ENCODE results near the gene FER. TPM values are rescaled to one million over a fixed set of nuclear protein-coding genes. Genes with fewer than 3 reads are reported as not detected.

The FER gene
- total RNA-seq, 4 donors from 2014 or later, result 2.2 to 7.5 (median 3.7) TPM

DNA sequence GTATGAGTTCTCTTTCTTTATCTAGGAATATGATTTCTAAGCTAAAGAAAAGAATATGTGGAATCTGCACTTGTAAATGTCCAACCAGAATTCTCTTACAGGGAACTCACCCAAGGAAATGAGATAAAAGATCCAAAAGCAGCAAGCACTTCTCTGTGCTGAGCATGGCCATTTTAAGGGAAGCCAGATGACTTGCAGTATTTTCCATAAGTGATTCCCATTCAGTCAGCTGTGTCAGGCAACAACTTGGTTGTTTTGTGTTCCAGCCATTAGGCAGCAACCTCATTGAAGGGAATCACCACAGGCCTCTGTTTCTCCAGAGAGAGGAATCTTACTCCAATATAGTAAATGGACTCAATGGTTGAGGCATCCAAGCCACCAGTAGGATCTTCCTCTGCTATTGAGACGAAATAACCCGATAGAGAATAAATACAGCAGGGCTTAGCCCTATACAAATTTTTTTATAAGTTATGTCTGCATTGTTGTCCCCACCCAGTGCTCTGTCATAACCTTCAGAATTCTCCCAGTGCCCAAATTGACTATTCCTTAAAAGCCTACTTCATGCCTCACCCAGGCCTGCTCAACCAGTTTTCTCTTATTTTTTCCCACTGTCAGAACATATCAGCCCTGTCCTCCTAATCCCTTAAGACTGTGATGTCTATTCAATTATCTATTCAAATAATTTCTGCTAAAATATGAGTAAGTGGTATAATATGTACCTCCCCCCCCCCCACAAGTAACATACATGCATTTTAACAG is 425.5 kb downstream of the FER start:
- H3K27me3 ChIP-seq, result no peaks in the 10 kb centered on the region
- TF ChIP-seq, protein P1, sequence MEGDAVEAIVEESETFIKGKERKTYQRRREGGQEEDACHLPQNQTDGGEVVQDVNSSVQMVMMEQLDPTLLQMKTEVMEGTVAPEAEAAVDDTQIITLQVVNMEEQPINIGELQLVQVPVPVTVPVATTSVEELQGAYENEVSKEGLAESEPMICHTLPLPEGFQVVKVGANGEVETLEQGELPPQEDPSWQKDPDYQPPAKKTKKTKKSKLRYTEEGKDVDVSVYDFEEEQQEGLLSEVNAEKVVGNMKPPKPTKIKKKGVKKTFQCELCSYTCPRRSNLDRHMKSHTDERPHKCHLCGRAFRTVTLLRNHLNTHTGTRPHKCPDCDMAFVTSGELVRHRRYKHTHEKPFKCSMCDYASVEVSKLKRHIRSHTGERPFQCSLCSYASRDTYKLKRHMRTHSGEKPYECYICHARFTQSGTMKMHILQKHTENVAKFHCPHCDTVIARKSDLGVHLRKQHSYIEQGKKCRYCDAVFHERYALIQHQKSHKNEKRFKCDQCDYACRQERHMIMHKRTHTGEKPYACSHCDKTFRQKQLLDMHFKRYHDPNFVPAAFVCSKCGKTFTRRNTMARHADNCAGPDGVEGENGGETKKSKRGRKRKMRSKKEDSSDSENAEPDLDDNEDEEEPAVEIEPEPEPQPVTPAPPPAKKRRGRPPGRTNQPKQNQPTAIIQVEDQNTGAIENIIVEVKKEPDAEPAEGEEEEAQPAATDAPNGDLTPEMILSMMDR (IDR thresholded peaks at IDR 0.05 in 4 of 5, conservative IDR thresholded peaks at IDR 0.05 in 1 of 5), result no peak
- TF ChIP-seq POLR2A (IDR thresholded peaks at IDR 0.05), result no peak
- in situ Hi-C loops (cut with MboI; ENCODE audit: low sequenced_read_pairs in 4 of 4), result no loop called here
- no peaks in the 10 kb centered on the region for H3K9me3 ChIP-seq
- H3K27ac ChIP-seq, result no peak overlapping the region
- H3K36me3 ChIP-seq, result no peaks in the 10 kb centered on the region
- intact Hi-C loops (cut with DNase I; ENCODE audit: low total_unique reads), result no loop called here
- DNase-seq, result no peak
- no peak overlapping the region for H3K4me3 ChIP-seq
- no peak for ATAC-seq
- no peaks in the 10 kb centered on the region for H3K4me1 ChIP-seq

DNA sequence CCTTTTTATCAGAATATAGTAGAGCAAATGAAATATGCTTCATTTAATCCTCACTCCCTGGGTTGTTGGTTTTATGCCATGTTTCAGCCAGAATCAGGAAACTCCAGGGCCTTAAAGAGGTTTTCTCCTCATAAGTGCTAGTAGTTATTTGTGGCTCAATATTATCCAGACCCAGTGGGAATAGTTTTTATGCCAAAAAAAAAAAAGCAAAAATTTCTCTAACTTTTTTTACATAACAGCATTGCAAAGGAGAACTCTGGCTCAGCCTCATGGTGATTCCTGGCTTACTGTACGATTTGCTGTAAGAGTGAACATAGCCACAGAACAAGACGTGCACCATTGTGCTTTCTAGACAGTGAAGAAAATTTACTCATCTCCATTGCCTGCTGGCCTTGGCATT is 429.5 kb downstream of the FER start:
- Histone ChIP-seq H3K27me3 (no peaks in the 10 kb centered on the region), H3K9me3 (no peaks in the 10 kb centered on the region), H3K27ac (no peak overlapping the region), H3K4me3 (no peak overlapping the region), H3K4me1 (no peaks in the 10 kb centered on the region), H3K36me3 (no peaks in the 10 kb centered on the region)
- ATAC-seq (no peak), DNase-seq (no peak)
- intact Hi-C loops (cut with DNase I; ENCODE audit: low total_unique reads) (no loop called here), in situ Hi-C loops (cut with MboI; ENCODE audit: low sequenced_read_pairs in 4 of 4) (no loop called here)
- no peak for TF ChIP-seq POLR2A (IDR thresholded peaks at IDR 0.05)
- TF ChIP-seq, protein P1 (IDR thresholded peaks at IDR 0.05 in 4 of 5, conservative IDR thresholded peaks at IDR 0.05 in 1 of 5), result no peak

DNA sequence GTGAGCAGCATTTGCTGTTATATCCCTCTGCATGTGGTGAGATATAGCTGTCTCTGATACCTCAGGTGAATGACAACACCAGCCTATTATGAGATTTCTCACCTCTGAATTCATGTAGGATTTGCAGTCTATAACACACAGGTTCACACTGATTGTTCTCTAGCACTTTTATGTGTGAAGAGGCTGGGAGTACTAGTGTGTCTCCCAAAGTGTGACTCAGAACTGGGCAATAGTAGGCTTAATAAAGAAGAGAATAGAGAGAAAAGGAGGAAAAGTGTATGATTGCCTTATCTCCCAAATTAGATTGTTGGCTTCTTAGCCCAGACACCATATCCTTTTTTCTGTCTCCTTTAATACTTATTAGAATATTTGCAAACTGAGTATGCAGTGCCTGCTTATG is 430.1 kb downstream of the FER start:
- H3K4me1 ChIP-seq, result no peaks in the 10 kb centered on the region
- H3K27me3 ChIP-seq, result no peaks in the 10 kb centered on the region
- no peak for DNase-seq
- in situ Hi-C loops (cut with MboI; ENCODE audit: low sequenced_read_pairs in 4 of 4), result no loop called here
- no peaks in the 10 kb centered on the region for H3K9me3 ChIP-seq
- no peak for ATAC-seq
- intact Hi-C loops (cut with DNase I; ENCODE audit: low total_unique reads), result no loop called here
- H3K4me3 ChIP-seq, result no peak overlapping the region
- TF ChIP-seq, protein P1 (IDR thresholded peaks at IDR 0.05 in 4 of 5, conservative IDR thresholded peaks at IDR 0.05 in 1 of 5), result no peak
- no peak for TF ChIP-seq POLR2A (IDR thresholded peaks at IDR 0.05)
- no peaks in the 10 kb centered on the region for H3K36me3 ChIP-seq
- no peak overlapping the region for H3K27ac ChIP-seq

DNA sequence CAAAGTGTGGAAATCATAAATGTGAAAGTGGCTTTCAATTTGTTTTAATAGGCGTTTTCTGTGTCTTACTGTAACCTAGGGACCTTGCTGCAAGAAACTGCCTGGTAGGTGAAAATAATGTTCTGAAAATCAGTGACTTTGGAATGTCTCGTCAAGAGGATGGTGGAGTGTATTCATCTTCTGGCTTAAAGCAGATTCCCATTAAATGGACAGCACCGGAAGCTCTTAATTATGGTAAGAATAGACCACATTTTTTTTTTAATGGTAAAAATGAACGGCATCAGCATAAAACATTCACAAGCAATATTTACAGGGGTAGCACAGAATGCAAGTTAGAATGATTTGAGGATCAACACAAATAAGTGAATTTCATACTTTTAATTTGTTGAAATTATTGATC is 433.0 kb downstream of the FER start:
- intact Hi-C loops (cut with DNase I; ENCODE audit: low total_unique reads), result no loop called here
- no peak for ATAC-seq

More for the DNA sequence above, 433.0 kb downstream of the FER start:
- H3K36me3 ChIP-seq, result no peaks in the 10 kb centered on the region
- no peak overlapping the region for H3K27ac ChIP-seq
- TF ChIP-seq, protein P1 (IDR thresholded peaks at IDR 0.05 in 4 of 5, conservative IDR thresholded peaks at IDR 0.05 in 1 of 5), result no peak
- TF ChIP-seq POLR2A (IDR thresholded peaks at IDR 0.05), result no peak
- H3K4me3 ChIP-seq, result no peak overlapping the region
- DNase-seq, result no peak
- in situ Hi-C loops (cut with MboI; ENCODE audit: low sequenced_read_pairs in 4 of 4), result no loop called here
- no peaks in the 10 kb centered on the region for H3K27me3 ChIP-seq
- H3K4me1 ChIP-seq, result no peaks in the 10 kb centered on the region
- H3K9me3 ChIP-seq, result no peaks in the 10 kb centered on the region

Measured in gastrocnemius medialis (tissue), 4 donors.